ENCODE measurements around the gene CRLF1.

CRLF1 gene

GRCh38 chr19:18613589-18614234, 7.1 kb upstream of the CRLF1 start:
- Histone ChIP-seq H3K36me3 (ENCODE audit: control insufficient read depth, insufficient read depth, low read length) (no peaks in the 10 kb centered on the region), H3K27ac (ENCODE audit: low read depth, low read length, severe bottlenecking) (no peak overlapping the region), H3K4me3 (ENCODE audit: extremely low read depth, insufficient read depth, low read length, poor library complexity, severe bottlenecking) (no peak overlapping the region), H3K9me3 (ENCODE audit: control insufficient read depth, low read length) (no peaks in the 10 kb centered on the region), H3K4me1 (ENCODE audit: control insufficient read depth, insufficient read depth, low read length, poor library complexity, severe bottlenecking) (peaks cover 36% of the 10 kb centered on the region)
- WGBS, 2 experiments (ENCODE audit: insufficient coverage in 2 of 2), result 19 to 24% methylated on average over 11 to 18 of the region's 23 CpGs

GRCh38 chr19:18612772-18613588, 6.4 kb upstream of the CRLF1 start, which contains the start of gene TMEM59L:
Gene TMEM59L, plus strand, starts transcription at chr19:18612870. Its CDS starts 89 bp downstream, at chr19:18612959.
- no peaks in the 10 kb centered on the region for H3K36me3 ChIP-seq (ENCODE audit: control insufficient read depth, insufficient read depth, low read length)
- H3K9me3 ChIP-seq (ENCODE audit: control insufficient read depth, low read length), result no peaks in the 10 kb centered on the region
- no peak within 1 kb of the TSS for H3K27ac ChIP-seq (ENCODE audit: low read depth, low read length, severe bottlenecking)
- H3K4me3 ChIP-seq (ENCODE audit: extremely low read depth, insufficient read depth, low read length, poor library complexity, severe bottlenecking), result peak within 1 kb of the TSS; percentile 38
- WGBS, 2 experiments (ENCODE audit: insufficient coverage in 2 of 2), result 1% methylated on average over 48 to 58 of the region's 70 CpGs
- H3K4me1 ChIP-seq (ENCODE audit: control insufficient read depth, insufficient read depth, low read length, poor library complexity, severe bottlenecking), result peaks cover 42% of the 10 kb centered on the region

GRCh38 chr19:18612051-18612771, 5.6 kb upstream of the CRLF1 start:
- WGBS, 2 experiments (ENCODE audit: insufficient coverage in 2 of 2), result 1 to 2% methylated on average over 18 to 25 of the region's 30 CpGs
- Histone ChIP-seq H3K9me3 (ENCODE audit: control insufficient read depth, low read length) (no peaks in the 10 kb centered on the region), H3K4me1 (ENCODE audit: control insufficient read depth, insufficient read depth, low read length, poor library complexity, severe bottlenecking) (peaks cover 45% of the 10 kb centered on the region), H3K27ac (ENCODE audit: low read depth, low read length, severe bottlenecking) (no peak overlapping the region), H3K36me3 (ENCODE audit: control insufficient read depth, insufficient read depth, low read length) (no peaks in the 10 kb centered on the region), H3K4me3 (ENCODE audit: extremely low read depth, insufficient read depth, low read length, poor library complexity, severe bottlenecking) (peak overlapping the region; percentile 38)

GRCh38 chr19:18611327-18612050, 4.9 kb upstream of the CRLF1 start:
- Histone ChIP-seq H3K9me3 (ENCODE audit: control insufficient read depth, low read length) (no peaks in the 10 kb centered on the region), H3K27ac (ENCODE audit: low read depth, low read length, severe bottlenecking) (no peak overlapping the region), H3K36me3 (ENCODE audit: control insufficient read depth, insufficient read depth, low read length) (no peaks in the 10 kb centered on the region), H3K4me1 (ENCODE audit: control insufficient read depth, insufficient read depth, low read length, poor library complexity, severe bottlenecking) (peaks cover 45% of the 10 kb centered on the region), H3K4me3 (ENCODE audit: extremely low read depth, insufficient read depth, low read length, poor library complexity, severe bottlenecking) (no peak overlapping the region)
- 0 to 1% methylated on average over 37 to 47 of the region's 62 CpGs for WGBS, 2 experiments (ENCODE audit: insufficient coverage in 2 of 2)

- Histone ChIP-seq H3K9me3 (ENCODE audit: control insufficient read depth, low read length) (no peaks in the 10 kb centered on the region), H3K27ac (ENCODE audit: low read depth, low read length, severe bottlenecking) (no peak overlapping the region), H3K4me3 (ENCODE audit: extremely low read depth, insufficient read depth, low read length, poor library complexity, severe bottlenecking) (no peak overlapping the region)
Measured at GRCh38 chr19:18610556-18611326, 4.1 kb upstream of the CRLF1 start.

GRCh38 chr19:18610245-18610555, 3.6 kb upstream of the CRLF1 start:
- Histone ChIP-seq H3K36me3 (ENCODE audit: control insufficient read depth, insufficient read depth, low read length) (no peaks in the 10 kb centered on the region), H3K9me3 (ENCODE audit: control insufficient read depth, low read length) (no peaks in the 10 kb centered on the region), H3K27ac (ENCODE audit: low read depth, low read length, severe bottlenecking) (no peak overlapping the region), H3K4me3 (ENCODE audit: extremely low read depth, insufficient read depth, low read length, poor library complexity, severe bottlenecking) (no peak overlapping the region), H3K4me1 (ENCODE audit: control insufficient read depth, insufficient read depth, low read length, poor library complexity, severe bottlenecking) (peaks cover 51% of the 10 kb centered on the region)
- WGBS, 2 experiments (ENCODE audit: insufficient coverage in 2 of 2), result 34 to 43% methylated on average over 3 of the region's 3 CpGs

More at GRCh38 chr19:18610556-18611326, 4.1 kb upstream of the CRLF1 start:
- Histone ChIP-seq H3K36me3 (ENCODE audit: control insufficient read depth, insufficient read depth, low read length) (no peaks in the 10 kb centered on the region), H3K4me1 (ENCODE audit: control insufficient read depth, insufficient read depth, low read length, poor library complexity, severe bottlenecking) (peaks cover 45% of the 10 kb centered on the region)
- 2 to 3% methylated on average over 20 to 30 of the region's 45 CpGs for WGBS, 2 experiments (ENCODE audit: insufficient coverage in 2 of 2)

GRCh38 chr19:18609717-18610051, 3.1 kb upstream of the CRLF1 start:
- WGBS, 2 experiments (ENCODE audit: insufficient coverage in 2 of 2), result 14 to 20% methylated on average over 1 of the region's 2 CpGs
- Histone ChIP-seq H3K9me3 (ENCODE audit: control insufficient read depth, low read length) (no peaks in the 10 kb centered on the region), H3K27ac (ENCODE audit: low read depth, low read length, severe bottlenecking) (no peak overlapping the region), H3K36me3 (ENCODE audit: control insufficient read depth, insufficient read depth, low read length) (no peaks in the 10 kb centered on the region), H3K4me3 (ENCODE audit: extremely low read depth, insufficient read depth, low read length, poor library complexity, severe bottlenecking) (no peak overlapping the region), H3K4me1 (ENCODE audit: control insufficient read depth, insufficient read depth, low read length, poor library complexity, severe bottlenecking) (peaks cover 54% of the 10 kb centered on the region)

GRCh38 chr19:18608805-18609716, 2.5 kb upstream of the CRLF1 start:
- H3K36me3 ChIP-seq (ENCODE audit: control insufficient read depth, insufficient read depth, low read length), result no peaks in the 10 kb centered on the region
- H3K4me3 ChIP-seq (ENCODE audit: extremely low read depth, insufficient read depth, low read length, poor library complexity, severe bottlenecking), result no peak overlapping the region
- 36 to 37% methylated on average over 8 to 9 of the region's 9 CpGs for WGBS, 2 experiments (ENCODE audit: insufficient coverage in 2 of 2)
- H3K9me3 ChIP-seq (ENCODE audit: control insufficient read depth, low read length), result no peaks in the 10 kb centered on the region
- peaks cover 59% of the 10 kb centered on the region for H3K4me1 ChIP-seq (ENCODE audit: control insufficient read depth, insufficient read depth, low read length, poor library complexity, severe bottlenecking)
- no peak overlapping the region for H3K27ac ChIP-seq (ENCODE audit: low read depth, low read length, severe bottlenecking)

- Histone ChIP-seq H3K9me3 (ENCODE audit: control insufficient read depth, low read length) (no peaks in the 10 kb centered on the region), H3K4me1 (ENCODE audit: control insufficient read depth, insufficient read depth, low read length, poor library complexity, severe bottlenecking) (peaks cover 56% of the 10 kb centered on the region), H3K27ac (ENCODE audit: low read depth, low read length, severe bottlenecking) (no peak overlapping the region), H3K36me3 (ENCODE audit: control insufficient read depth, insufficient read depth, low read length) (no peaks in the 10 kb centered on the region), H3K4me3 (ENCODE audit: extremely low read depth, insufficient read depth, low read length, poor library complexity, severe bottlenecking) (no peak overlapping the region)
- WGBS, 2 experiments (ENCODE audit: insufficient coverage in 2 of 2), result 34 to 38% methylated on average over 5 of the region's 5 CpGs
Measured at GRCh38 chr19:18608102-18608804, 1.7 kb upstream of the CRLF1 start.

Data from mesodermal cell (in vitro differentiated cells).